Endothelial cell of umbilical vein (primary cell): ENCODE measurements around the gene IGSF23.
A peak's percentile ranks its signal among the peaks of the same experiment; 100 is the strongest.

Experiments used
- CTCF ChIP-seq, 2 donors: IDR thresholded peaks; 1 replicate in 1 of 2; 2 replicates in 1 of 2; pipeline ENCODE4 v1.5.1; 2011; ENCODE audit warnings: low read length in 2 of 2, mild to moderate bottlenecking in 2 of 2, moderate library complexity in 2 of 2, control low read depth in 1 of 2, inconsistent platforms in 1 of 2, low read depth in 1 of 2; ENCODE audit not compliant: insufficient read depth in 1 of 2; ENCODE audit errors: extremely low read depth in 1 of 2
- EZH2 ChIP-seq: IDR thresholded peaks from 2 replicates; pipeline ENCODE4 v1.6.1; 2012; ENCODE audit warnings: borderline replicate concordance, low read depth, mild to moderate bottlenecking, moderate library complexity, low read length, inconsistent platforms; ENCODE audit not compliant: severe bottlenecking

GRCh38 chr19:44657211-44657921, 44.0 kb downstream of the IGSF23 start:
- peak; percentile 87 to 95 for TF ChIP-seq CTCF (IDR thresholded peaks at IDR 0.05; ENCODE audit: extremely low read depth in 1 of 2, insufficient read depth in 1 of 2, low read depth in 1 of 2, low read length in 2 of 2)
- TF ChIP-seq EZH2 = no peak
